HK-2 (cell line): ENCODE results near the gene KDR.

Experiments
- DNase-seq: peaks from one replicate; pipeline ENCODE4 v3.0.0-alpha.2; 2018; ENCODE audit not compliant: unreplicated experiment

Gene KDR

DNA sequence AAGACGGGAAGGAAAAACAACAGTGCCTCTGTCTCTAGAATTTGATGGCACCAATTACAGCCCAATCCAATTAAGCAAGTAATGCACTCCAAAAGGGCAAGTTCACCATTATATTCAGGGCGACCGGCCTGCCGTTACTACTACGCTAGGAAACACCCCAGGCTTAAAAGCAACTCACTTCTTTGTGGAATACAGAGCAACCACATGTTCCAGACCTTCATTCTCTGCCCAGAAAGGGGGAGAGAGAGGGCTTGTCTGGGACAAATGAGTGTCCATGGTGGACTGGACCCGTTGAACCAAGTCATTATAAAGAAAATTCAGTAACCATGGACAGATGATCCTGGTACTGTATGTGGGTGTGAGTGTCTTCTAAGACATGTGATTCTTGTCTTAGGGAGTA lies 1.6 kb downstream of the KDR start:
- no peak for DNase-seq

DNA sequence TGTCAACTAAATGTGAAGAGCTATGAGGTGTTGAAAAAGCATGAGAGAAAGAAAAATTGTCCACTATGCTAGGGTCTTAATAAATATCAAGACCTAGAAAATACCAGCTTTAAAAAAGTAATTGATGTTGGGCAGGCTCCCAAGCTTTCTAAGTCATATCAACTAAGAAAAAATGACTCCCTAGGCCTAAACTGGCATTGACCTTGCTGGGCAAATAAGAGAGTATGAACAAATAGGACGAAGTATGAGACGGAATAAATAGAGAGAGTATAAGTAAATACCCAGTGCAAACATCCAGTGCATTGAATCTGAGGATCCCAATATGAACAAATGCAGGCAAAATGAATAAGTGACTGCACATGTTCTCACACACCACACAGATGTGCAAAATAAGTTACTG lies 3.2 kb downstream of the KDR start:
- no peak for DNase-seq

- DNase-seq = no peak
Measured at GRCh38 chr4:55121246-55121645, 4.1 kb downstream of the KDR start.

DNA sequence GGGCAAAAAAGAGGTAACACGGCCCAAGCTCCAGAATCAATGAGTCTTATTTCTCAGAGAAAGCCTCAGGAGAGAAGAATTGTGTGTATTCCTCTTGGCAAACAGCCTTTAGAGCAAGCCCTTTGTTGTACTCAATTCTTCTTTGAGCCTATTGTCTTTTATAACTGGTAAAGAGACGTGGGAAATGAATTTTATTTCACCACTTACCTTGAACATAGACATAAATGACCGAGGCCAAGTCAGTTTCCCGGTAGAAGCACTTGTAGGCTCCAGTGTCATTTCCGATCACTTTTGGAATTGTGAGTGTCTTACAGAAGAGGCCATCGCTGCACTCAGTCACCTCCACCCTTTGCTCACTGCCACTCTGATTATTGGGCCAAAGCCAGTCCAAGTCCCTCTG lies 7.0 kb downstream of the KDR start:
- no peak for DNase-seq

- no peak for DNase-seq
Measured at GRCh38 chr4:55117511-55117910, 7.9 kb downstream of the KDR start.

- no peak for DNase-seq
Measured at GRCh38 chr4:55116450-55116849, 8.9 kb downstream of the KDR start.

- no peak for DNase-seq
Measured at GRCh38 chr4:55111601-55112000, 13.8 kb downstream of the KDR start.

GRCh38 chr4:55110131-55110530 lies 15.3 kb downstream of the KDR start:
- DNase-seq = no peak

- no peak for DNase-seq
Measured at GRCh38 chr4:55107054-55107453, 18.3 kb downstream of the KDR start.

- DNase-seq = no peak
Measured at GRCh38 chr4:55103224-55103623, 22.2 kb downstream of the KDR start.

GRCh38 chr4:55099816-55100215 lies 25.6 kb downstream of the KDR start:
- no peak for DNase-seq

DNA sequence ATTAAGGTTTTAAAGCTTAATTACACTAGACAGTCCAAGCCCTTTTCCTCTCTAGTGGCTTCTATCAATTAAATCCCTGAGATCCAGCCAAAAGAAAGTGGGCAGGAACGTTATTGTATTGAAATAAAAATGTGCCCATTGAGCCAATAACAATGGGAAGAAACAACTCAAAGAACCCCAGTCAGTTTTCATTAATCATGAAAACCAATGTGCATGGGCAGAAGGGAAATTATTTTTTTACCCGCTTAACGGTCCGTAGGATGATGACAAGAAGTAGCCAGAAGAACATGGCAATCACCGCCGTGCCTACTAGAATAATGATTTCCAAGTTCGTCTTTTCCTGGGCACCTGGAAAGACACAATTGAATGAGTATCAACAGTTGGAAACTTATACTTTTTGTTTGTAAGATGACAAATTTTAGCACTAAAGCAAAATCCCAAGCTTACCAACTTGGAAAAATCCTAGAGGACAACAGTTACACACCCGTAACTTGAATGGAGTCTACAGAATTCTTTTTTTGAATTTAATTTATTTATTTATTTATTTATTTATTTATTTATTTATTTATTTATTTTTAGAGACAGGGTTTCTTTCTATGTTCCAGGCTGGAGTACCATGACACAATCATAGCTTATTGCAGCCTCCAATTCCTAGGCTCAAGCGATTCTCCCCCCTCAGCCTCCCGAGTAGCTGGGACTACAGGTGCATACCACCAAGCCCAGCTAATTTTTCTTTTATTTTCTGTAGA lies 26.8 kb downstream of the KDR start:
- DNase-seq = no peak

- no peak for DNase-seq
Measured at GRCh38 chr4:55096619-55097018, 28.8 kb downstream of the KDR start.

- no peak for DNase-seq
Measured at GRCh38 chr4:55096045-55096444, 29.4 kb downstream of the KDR start.

DNA sequence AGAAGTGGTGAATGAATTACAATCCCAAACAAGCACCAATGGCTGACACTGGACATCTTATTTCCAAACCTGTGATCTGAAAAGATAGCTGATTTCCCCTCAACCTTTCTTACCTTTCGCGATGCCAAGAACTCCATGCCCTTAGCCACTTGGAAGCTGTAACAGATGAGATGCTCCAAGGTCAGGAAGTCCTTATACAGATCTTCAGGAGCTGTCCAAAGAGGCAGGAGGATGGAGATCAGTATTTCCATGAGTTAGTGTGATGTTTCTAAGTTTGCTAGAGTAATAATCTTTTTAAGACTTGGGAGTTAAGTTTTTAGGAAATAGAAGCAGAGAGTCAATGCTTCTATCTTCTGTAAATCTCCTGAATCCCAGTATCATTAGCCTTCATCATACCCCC lies 32.9 kb downstream of the KDR start:
- DNase-seq = no peak

- DNase-seq = no peak
Measured at GRCh38 chr4:55089916-55090315, 35.5 kb downstream of the KDR start.

DNA sequence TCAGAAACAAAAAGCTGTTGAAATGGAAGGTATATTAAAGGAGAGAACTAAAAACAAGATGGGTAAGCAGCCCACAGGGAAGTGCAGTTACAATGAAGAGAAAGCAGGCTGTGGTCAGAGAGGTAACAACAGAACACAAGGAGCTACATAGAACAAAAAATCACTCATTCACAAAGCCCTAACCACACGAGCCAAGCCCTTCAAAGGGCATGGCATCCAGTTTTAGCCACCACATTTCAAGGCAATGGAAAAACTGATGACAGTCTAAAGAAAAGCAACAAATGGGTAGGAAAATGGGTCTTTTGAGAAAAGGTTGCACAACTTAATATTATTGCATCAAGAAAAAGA lies 37.5 kb downstream of the KDR start:
- no peak for DNase-seq

- DNase-seq = no peak
Measured at GRCh38 chr4:55087009-55087912, 38.1 kb downstream of the KDR start.

DNA sequence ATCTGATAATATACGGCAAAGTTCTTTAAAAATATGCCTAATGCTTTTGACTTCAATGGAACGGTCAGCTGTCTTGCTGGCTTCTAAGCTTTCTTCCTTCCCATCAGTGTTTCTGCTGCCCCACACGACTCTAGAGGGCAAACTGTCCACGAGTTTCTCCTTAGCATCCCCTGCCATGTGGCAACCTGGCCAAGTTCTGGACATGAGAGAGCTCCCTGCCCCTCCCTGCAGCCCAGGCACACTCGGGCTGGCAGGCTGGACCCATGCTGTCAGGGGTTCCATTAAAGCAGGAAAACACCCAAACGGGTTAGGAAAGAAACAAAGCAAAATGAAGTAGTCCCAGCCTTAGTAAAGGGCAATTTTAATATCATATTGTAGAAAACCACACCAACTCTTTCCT lies 38.8 kb downstream of the KDR start:
- DNase-seq = no peak

- DNase-seq = no peak
Measured at GRCh38 chr4:55083735-55084134, 41.7 kb downstream of the KDR start.

DNA sequence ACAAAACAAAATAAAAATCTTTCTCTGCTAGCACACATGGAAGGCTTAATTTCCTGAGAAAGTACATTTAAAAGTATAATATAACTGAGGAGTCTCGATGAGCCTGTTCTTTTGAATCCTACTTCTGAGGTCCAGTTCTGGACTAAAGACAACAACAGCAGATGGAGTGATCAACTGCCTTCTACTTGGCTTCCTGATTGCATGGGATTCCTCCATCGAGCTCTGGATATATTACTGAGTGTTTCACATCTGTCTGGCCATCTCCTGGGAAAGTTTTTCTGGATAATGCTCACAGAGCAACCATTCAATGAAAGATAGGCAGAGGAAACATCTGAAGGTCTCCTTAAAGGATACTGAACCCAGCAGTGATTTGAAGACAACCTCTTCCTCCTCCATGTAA lies 42.6 kb downstream of the KDR start:
- DNase-seq = no peak

GRCh38 chr4:55080174-55080865 lies 45.1 kb downstream of the KDR start:
- DNase-seq = no peak
